ENCODE results near the gene TMCO4. TPM values are rescaled to one million over a fixed set of nuclear protein-coding genes. Genes with fewer than 3 reads are reported as not detected.

The TMCO4 gene
- total RNA-seq, 1 donor from 2014 or later, result 1.8 TPM

- Histone ChIP-seq H3K4me1 (ENCODE audit: insufficient read depth, low read length) (peaks cover 4% of the 10 kb centered on the region), H3K36me3 (ENCODE audit: insufficient read depth, low read length) (no peaks in the 10 kb centered on the region), H2AFZ (ENCODE audit: low read depth, low read length) (no peak overlapping the region), H3K9ac (ENCODE audit: low read length) (no peak overlapping the region), H3K27ac (ENCODE audit: low read depth, low read length) (no peak overlapping the region), H3K9me3 (ENCODE audit: insufficient read depth, low read depth, low read length) (no peaks in the 10 kb centered on the region), H3K79me2 (ENCODE audit: insufficient read depth, low read length) (no peaks in the 10 kb centered on the region), H3K4me2 (ENCODE audit: low read length) (no peak overlapping the region), H4K20me1 (ENCODE audit: insufficient read depth, low read length) (no peaks in the 10 kb centered on the region), H3K4me3 (ENCODE audit: insufficient read depth, low read depth, low read length) (no peak overlapping the region), H3K27me3 (ENCODE audit: insufficient read depth, low read length) (no peaks in the 10 kb centered on the region)
- Mint-ChIP-seq H3K27ac (ENCODE audit: unreplicated experiment) (no peak overlapping the region), H3K4me3 (ENCODE audit: unreplicated experiment) (no peak overlapping the region), H3K36me3 (ENCODE audit: low read depth, unreplicated experiment) (no peaks in the 10 kb centered on the region), H3K27me3 (ENCODE audit: low read depth, unreplicated experiment) (peaks cover 25% of the 10 kb centered on the region), H3K4me1 (ENCODE audit: low read depth, unreplicated experiment) (no peaks in the 10 kb centered on the region), H3K9me3 (ENCODE audit: unreplicated experiment) (peaks cover 4% of the 10 kb centered on the region)
- DNase-seq (ENCODE audit: low read depth), result no peak
- no peak for FAIRE-seq
- TF ChIP-seq EZH2 (IDR thresholded peaks at IDR 0.05; ENCODE audit: insufficient read depth, low read length) (no peak), CTCF (IDR thresholded peaks at IDR 0.05; ENCODE audit: insufficient read depth, low read depth, low read length) (no peak)
Observed at GRCh38 chr1:19808351-19808750, 8.6 kb upstream of the TMCO4 start.

GRCh38 chr1:19804831-19805251 is 5.1 kb upstream of the TMCO4 start:
- H3K79me2 ChIP-seq (ENCODE audit: insufficient read depth, low read length), result no peaks in the 10 kb centered on the region
- H3K9me3 Mint-ChIP-seq (ENCODE audit: unreplicated experiment), result peaks cover 4% of the 10 kb centered on the region
- H4K20me1 ChIP-seq (ENCODE audit: insufficient read depth, low read length), result no peaks in the 10 kb centered on the region
- no peak overlapping the region for H3K27ac ChIP-seq (ENCODE audit: low read depth, low read length)
- H3K27me3 ChIP-seq (ENCODE audit: insufficient read depth, low read length), result no peaks in the 10 kb centered on the region
- no peak overlapping the region for H3K4me3 ChIP-seq (ENCODE audit: insufficient read depth, low read depth, low read length)
- DNase-seq (ENCODE audit: low read depth), result no peak
- no peaks in the 10 kb centered on the region for H3K9me3 ChIP-seq (ENCODE audit: insufficient read depth, low read depth, low read length)
- peaks cover 30% of the 10 kb centered on the region for H3K27me3 Mint-ChIP-seq (ENCODE audit: low read depth, unreplicated experiment)
- no peaks in the 10 kb centered on the region for H3K36me3 Mint-ChIP-seq (ENCODE audit: low read depth, unreplicated experiment)
- no peak for FAIRE-seq
- no peak overlapping the region for H3K9ac ChIP-seq (ENCODE audit: low read length)
- TF ChIP-seq EZH2 (IDR thresholded peaks at IDR 0.05; ENCODE audit: insufficient read depth, low read length), result no peak
- no peak for TF ChIP-seq CTCF (IDR thresholded peaks at IDR 0.05; ENCODE audit: insufficient read depth, low read depth, low read length)
- no peak overlapping the region for H3K4me3 Mint-ChIP-seq (ENCODE audit: unreplicated experiment)
- no peak overlapping the region for H3K27ac Mint-ChIP-seq (ENCODE audit: unreplicated experiment)
- H3K4me1 Mint-ChIP-seq (ENCODE audit: low read depth, unreplicated experiment), result peaks cover 8% of the 10 kb centered on the region
- H3K4me2 ChIP-seq (ENCODE audit: low read length), result no peak overlapping the region
- peak overlapping the region; percentile 0 for H2AFZ ChIP-seq (ENCODE audit: low read depth, low read length)
- no peaks in the 10 kb centered on the region for H3K36me3 ChIP-seq (ENCODE audit: insufficient read depth, low read length)
- H3K4me1 ChIP-seq (ENCODE audit: insufficient read depth, low read length), result no peaks in the 10 kb centered on the region

GRCh38 chr1:19802269-19802668 is 2.6 kb upstream of the TMCO4 start:
- no peak overlapping the region for H3K27ac ChIP-seq (ENCODE audit: low read depth, low read length)
- no peaks in the 10 kb centered on the region for H3K36me3 Mint-ChIP-seq (ENCODE audit: low read depth, unreplicated experiment)
- no peak for FAIRE-seq

More at GRCh38 chr1:19802269-19802668, 2.6 kb upstream of the TMCO4 start:
- H3K9me3 ChIP-seq (ENCODE audit: insufficient read depth, low read depth, low read length), result no peaks in the 10 kb centered on the region
- no peak overlapping the region for H3K4me2 ChIP-seq (ENCODE audit: low read length)
- Mint-ChIP-seq H3K9me3 (ENCODE audit: unreplicated experiment) (no peaks in the 10 kb centered on the region), H3K27me3 (ENCODE audit: low read depth, unreplicated experiment) (peaks cover 39% of the 10 kb centered on the region), H3K4me3 (ENCODE audit: unreplicated experiment) (no peak overlapping the region), H3K4me1 (ENCODE audit: low read depth, unreplicated experiment) (peaks cover 8% of the 10 kb centered on the region), H3K27ac (ENCODE audit: unreplicated experiment) (no peak overlapping the region)
- no peak overlapping the region for H3K4me3 ChIP-seq (ENCODE audit: insufficient read depth, low read depth, low read length)
- no peaks in the 10 kb centered on the region for H3K27me3 ChIP-seq (ENCODE audit: insufficient read depth, low read length)
- H4K20me1 ChIP-seq (ENCODE audit: insufficient read depth, low read length), result no peaks in the 10 kb centered on the region
- H2AFZ ChIP-seq (ENCODE audit: low read depth, low read length), result no peak overlapping the region
- no peak for DNase-seq (ENCODE audit: low read depth)
- H3K4me1 ChIP-seq (ENCODE audit: insufficient read depth, low read length), result peaks cover 8% of the 10 kb centered on the region
- H3K36me3 ChIP-seq (ENCODE audit: insufficient read depth, low read length), result no peaks in the 10 kb centered on the region
- no peaks in the 10 kb centered on the region for H3K79me2 ChIP-seq (ENCODE audit: insufficient read depth, low read length)
- TF ChIP-seq EZH2 (IDR thresholded peaks at IDR 0.05; ENCODE audit: insufficient read depth, low read length), result no peak
- no peak for TF ChIP-seq CTCF (IDR thresholded peaks at IDR 0.05; ENCODE audit: insufficient read depth, low read depth, low read length)
- H3K9ac ChIP-seq (ENCODE audit: low read length), result no peak overlapping the region
